HT1080 (cell line): ENCODE results near the gene RNF25. TPM values are rescaled to one million over a fixed set of nuclear protein-coding genes. Genes with fewer than 3 reads are reported as not detected.
A peak's percentile ranks its signal among the peaks of the same experiment; 100 is the strongest.

ENCODE experiments used
- DNase-seq: peaks from one replicate; pipeline ENCODE4 v3.0.0-alpha.2; 2015; ENCODE audit warnings: low read depth
- total RNA-seq: library from RNA; depleted of rRNA; stranded (reverse); fragments of >200 nt; shearing (Covaris generic); gene quantifications from 2 replicates; pipeline ENCODE4 v1.2.3, GENCODE V29; 2014; rRNA removed

RNF25 gene
- total RNA-seq, 1 experiment from 2014 or later, result 106 TPM

DNA sequence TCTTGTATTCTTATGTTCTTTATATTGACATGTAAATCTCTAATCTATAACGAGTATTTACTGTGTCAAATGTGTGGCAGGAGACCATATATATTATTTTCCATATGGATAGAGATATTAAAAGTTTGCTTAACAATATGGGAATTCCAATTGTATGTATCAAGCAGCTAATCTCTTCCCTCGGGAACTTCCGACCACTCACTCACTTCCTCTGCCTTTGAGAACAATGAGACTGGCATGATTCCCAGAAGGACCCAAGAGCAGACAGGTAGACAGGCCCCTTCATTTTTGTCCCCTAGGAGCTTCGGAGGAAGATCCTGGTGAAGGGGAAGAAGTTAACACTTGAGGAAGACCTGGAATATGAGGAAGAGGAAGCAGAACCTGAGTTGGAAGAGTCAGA lies 40.0 kb downstream of the RNF25 start:
- peak; percentile 82 for DNase-seq

DNA sequence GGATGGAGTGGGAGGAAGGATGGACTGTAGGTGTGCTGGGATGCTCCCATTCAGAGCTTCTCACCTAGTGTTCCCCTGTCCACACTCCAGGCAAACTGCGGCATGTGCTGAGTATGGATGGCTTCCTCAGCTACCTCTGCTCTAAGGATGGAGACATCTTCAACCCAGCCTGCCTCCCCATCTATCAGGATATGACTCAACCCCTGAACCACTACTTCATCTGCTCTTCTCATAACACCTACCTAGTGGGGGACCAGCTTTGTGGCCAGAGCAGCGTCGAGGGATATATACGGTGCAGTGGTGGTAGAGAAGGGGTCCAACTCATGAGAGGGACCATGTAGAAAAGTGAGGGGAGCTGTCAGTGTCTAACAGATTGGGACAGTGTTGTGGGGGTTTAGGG lies 43.9 kb downstream of the RNF25 start:
- DNase-seq, result peak; percentile 33

DNA sequence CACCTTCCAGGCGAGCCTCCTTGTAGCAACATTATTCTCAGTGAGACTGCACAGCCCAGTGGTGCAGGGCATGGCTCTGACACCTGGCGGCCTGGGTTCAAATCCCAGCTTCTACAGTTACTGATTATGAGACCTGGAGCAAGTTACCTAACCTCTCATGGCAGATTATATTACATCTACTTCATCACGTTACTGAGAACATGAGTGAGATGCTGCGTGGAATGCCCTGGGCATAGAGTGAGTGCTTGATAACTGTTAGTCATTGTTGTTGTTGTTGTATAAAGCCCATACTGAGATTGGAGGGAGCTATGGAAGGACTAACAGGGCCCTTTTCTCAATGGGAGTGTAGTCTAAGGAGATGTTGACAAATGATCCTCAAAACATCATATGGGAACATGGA lies 45.4 kb downstream of the RNF25 start:
- DNase-seq, result no peak

DNA sequence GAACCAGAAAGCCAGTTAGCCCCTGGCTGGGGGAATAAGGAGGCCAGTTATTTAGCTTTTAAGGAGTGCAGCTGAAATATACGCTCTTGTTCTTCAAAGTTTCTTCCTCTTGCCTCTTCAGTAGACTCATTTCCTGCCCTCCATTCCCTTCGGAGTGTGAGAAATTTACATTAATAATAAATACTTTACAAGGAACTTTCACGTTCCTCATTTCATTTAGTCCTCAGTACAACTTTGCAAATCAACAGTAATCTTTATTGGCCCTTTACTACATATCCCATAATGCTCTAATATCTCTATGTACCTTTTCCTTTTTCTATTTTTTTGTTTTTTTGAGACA lies 48.5 kb downstream of the RNF25 start:
- no peak for DNase-seq

DNA sequence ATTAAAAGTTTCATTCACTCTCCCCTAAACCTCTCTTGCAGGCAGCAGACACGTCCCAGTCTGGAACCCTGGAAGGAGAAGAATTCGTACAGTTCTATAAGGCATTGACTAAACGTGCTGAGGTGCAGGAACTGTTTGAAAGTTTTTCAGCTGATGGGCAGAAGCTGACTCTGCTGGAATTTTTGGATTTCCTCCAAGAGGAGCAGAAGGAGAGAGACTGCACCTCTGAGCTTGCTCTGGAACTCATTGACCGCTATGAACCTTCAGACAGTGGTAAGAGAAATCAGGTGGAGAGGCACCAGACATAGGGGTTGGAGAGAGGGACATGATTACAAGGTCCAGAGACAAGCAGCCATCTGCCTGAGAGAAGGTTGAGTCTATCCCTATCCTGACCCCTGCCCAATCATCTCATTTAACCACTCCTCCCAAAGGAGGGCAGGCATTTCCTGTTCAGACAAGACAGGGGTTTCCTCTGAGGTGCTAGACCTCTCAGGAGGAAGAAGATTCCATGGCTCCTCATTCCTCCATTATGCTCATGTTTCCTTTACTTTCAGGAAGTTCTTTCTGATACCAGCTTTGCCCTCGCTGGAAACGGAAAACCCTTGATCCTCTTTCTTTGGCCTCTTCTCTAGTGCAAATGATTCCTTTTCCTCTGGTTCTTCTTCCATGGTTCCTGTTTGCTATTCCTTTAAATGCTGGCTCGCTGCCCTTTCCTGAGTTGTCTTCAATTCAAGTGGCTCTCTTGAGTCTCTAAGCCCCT lies 49.0 kb downstream of the RNF25 start:
- DNase-seq, result no peak

DNA sequence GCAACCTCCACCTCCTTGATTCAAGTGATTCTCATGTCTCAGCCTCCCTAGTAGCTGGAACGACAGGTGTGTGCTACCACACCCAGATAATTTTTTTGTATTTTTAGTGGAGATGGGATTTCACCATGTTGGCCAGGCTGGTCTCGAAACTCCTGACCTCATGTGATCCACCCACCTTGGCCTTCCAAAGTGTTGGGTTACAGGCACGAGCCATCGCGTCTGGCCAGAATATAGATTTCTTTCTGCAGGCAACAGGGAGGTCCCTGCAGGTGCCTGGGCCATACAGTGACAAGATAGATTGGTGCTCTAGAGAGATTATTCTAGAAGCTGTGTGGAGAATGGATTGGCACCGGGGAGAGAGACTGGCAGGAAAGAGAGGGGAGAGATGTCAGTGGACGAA lies 50.8 kb downstream of the RNF25 start:
- DNase-seq, result no peak

DNA sequence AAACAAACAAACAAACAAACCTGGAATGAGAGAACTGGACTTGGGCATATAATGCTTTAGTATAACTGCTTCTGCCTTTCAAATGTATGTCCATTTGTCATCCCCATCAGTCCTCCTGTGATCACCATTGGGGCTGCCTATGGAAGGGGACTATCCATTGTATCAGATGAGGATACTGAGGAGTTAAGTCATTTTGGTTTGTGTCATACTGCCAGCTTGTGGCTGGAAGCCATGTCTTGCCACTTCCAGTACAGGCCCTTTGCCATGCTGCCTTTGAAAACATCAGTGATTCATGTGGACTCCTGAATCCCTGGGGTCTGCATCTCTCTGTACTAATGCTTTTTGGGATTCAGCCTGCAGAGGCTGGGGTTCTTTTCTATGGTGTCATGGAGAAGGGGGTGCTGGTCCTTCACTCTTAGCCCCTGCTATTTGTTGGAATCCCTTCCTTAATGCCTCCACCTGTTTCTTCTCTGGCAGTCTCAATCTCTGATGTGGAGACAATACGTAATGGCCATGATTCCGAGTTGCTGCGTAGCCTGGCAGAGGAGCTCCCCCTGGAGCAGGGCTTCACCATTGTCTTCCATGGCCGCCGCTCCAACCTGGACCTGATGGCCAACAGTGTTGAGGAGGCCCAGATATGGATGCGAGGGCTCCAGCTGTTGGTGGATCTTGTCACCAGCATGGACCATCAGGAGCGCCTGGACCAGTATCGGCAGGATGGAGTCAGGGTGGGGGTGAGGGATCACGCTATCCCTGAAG lies 53.5 kb downstream of the RNF25 start:
- DNase-seq, result peak; percentile 31

DNA sequence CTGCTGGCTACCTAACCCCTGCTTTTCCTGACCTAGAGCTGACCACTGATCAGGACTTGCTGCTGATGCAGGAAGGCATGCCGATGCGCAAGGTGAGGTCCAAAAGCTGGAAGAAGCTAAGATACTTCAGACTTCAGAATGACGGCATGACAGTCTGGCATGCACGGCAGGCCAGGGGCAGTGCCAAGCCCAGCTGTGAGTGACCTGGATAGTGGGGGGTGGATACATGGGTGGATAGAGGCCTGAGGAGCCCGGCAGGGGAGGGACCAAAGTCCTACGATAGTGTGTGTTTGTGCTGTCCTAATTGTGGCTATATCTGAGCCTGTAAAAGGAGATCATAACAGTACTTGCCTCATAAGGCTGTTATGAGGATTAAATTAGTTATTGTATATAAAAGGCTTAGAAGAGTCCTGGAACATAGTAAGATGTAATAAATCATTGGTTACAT lies 55.9 kb downstream of the RNF25 start:
- DNase-seq, result no peak

Other genes starting within 250 kb of the RNF25 start
- gene USP37, start 103.7 kb downstream of the RNF25 start, total RNA-seq, result 7.7 and 8.7 TPM in 2 replicates
- 80.1 and 101 TPM in 2 replicates for gene CNOT9, start 103.2 kb downstream of the RNF25 start, total RNA-seq
- gene PLCD4, start 64.1 kb downstream of the RNF25 start, total RNA-seq, result 1.7 and 2.4 TPM in 2 replicates
- 17.8 and 26.0 TPM in 2 replicates for gene ZNF142, start 12.4 kb downstream of the RNF25 start, total RNA-seq
- 69.2 and 80.7 TPM in 2 replicates for gene BCS1L, start 12.3 kb downstream of the RNF25 start, total RNA-seq
- gene STK36, start 84 bp upstream of the RNF25 start, total RNA-seq, result 11.0 and 14.9 TPM in 2 replicates
- 21.6 and 22.9 TPM in 2 replicates for gene TTLL4, start 38.8 kb upstream of the RNF25 start, total RNA-seq
- gene CYP27A1, start 110.1 kb upstream of the RNF25 start, total RNA-seq, result not detected in 2 replicates
- not detected in 2 replicates for gene PRKAG3, start 159.8 kb upstream of the RNF25 start, total RNA-seq
- gene WNT6, start 187.8 kb upstream of the RNF25 start, total RNA-seq, result not detected in 2 replicates
- 0.20 TPM in 1 of 2 replicates, not detected in the other for gene WNT10A, start 208.8 kb upstream of the RNF25 start, total RNA-seq